Measurements from ENCODE around the gene YBEY.
"Not testable (repeated sequence)": the region's sequence is repeated elsewhere in the genome, so short reads cannot be mapped to it uniquely, and the experiment has no call there.

DNA sequence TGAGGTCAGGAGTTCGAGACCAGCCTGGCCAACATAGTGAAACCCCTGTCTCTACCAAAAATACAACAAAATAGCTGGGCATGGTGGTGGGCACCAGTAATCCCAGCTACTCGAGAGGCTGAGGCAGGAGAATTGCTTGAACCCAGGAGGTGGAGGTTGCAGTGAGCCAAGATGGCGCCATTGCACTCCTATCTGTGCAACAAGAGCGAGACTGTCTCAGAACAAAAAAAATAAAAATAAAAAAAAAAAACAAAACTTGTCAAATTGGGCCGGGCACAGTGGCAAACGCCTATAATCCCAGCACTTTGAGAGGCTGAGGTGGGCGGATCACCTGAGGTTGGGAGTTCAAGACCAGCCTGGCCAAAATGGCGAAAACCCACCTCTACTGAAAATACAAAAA is 24.1 kb downstream of the YBEY start:
- TF ChIP-seq, protein P1, sequence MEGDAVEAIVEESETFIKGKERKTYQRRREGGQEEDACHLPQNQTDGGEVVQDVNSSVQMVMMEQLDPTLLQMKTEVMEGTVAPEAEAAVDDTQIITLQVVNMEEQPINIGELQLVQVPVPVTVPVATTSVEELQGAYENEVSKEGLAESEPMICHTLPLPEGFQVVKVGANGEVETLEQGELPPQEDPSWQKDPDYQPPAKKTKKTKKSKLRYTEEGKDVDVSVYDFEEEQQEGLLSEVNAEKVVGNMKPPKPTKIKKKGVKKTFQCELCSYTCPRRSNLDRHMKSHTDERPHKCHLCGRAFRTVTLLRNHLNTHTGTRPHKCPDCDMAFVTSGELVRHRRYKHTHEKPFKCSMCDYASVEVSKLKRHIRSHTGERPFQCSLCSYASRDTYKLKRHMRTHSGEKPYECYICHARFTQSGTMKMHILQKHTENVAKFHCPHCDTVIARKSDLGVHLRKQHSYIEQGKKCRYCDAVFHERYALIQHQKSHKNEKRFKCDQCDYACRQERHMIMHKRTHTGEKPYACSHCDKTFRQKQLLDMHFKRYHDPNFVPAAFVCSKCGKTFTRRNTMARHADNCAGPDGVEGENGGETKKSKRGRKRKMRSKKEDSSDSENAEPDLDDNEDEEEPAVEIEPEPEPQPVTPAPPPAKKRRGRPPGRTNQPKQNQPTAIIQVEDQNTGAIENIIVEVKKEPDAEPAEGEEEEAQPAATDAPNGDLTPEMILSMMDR (IDR thresholded peaks at IDR 0.05; ENCODE audit: insufficient read depth, low read depth, low read length), result not testable (repeated sequence)
- TF ChIP-seq EZH2 (IDR thresholded peaks at IDR 0.05; ENCODE audit: insufficient read depth, low read length), result not testable (repeated sequence)
